HG03060 (cell line): ENCODE data around the gene COLEC11.
"Not testable (repeated sequence)": the region's sequence is repeated elsewhere in the genome, so short reads cannot be mapped to it uniquely, and the experiment has no call there.

Experiments
- ATAC-seq: cut with Tn5 transposase; IDR thresholded peaks from one replicate; pipeline ENCODE4 v1.9.1; 2021; ENCODE audit warnings: low read depth, moderate number of reproducible peaks; ENCODE audit not compliant: unreplicated experiment

Gene COLEC11

GRCh38 chr2:3604207-3604877, 9.4 kb downstream of the COLEC11 start:
- ATAC-seq, result no peak

- peak; percentile 31 for ATAC-seq
Observed at GRCh38 chr2:3604991-3605961, 10.4 kb downstream of the COLEC11 start.

GRCh38 chr2:3606028-3606369, 11.1 kb downstream of the COLEC11 start:
- ATAC-seq, result no peak

- no peak for ATAC-seq
Observed at GRCh38 chr2:3606370-3607201, 11.7 kb downstream of the COLEC11 start.

- no peak for ATAC-seq
Observed at GRCh38 chr2:3608373-3609278, 13.7 kb downstream of the COLEC11 start.

- ATAC-seq, result peak; percentile 39
Observed at GRCh38 chr2:3609279-3609673, 14.4 kb downstream of the COLEC11 start.

- ATAC-seq, result no peak
Observed at GRCh38 chr2:3610415-3610814, 15.5 kb downstream of the COLEC11 start.

- ATAC-seq, result no peak
Observed at GRCh38 chr2:3610881-3611505, 16.1 kb downstream of the COLEC11 start.

- ATAC-seq, result no peak
Observed at GRCh38 chr2:3611589-3611988, 16.7 kb downstream of the COLEC11 start.

- no peak for ATAC-seq
Observed at GRCh38 chr2:3612639-3613523, 18.0 kb downstream of the COLEC11 start.

GRCh38 chr2:3613524-3613905, 18.6 kb downstream of the COLEC11 start:
- ATAC-seq, result no peak

- ATAC-seq, result not testable (repeated sequence)
Observed at GRCh38 chr2:3614743-3615142, 19.8 kb downstream of the COLEC11 start.

GRCh38 chr2:3615541-3616200, 20.8 kb downstream of the COLEC11 start:
- not testable (repeated sequence) for ATAC-seq

- ATAC-seq, result not testable (repeated sequence)
Observed at GRCh38 chr2:3616435-3617197, 21.7 kb downstream of the COLEC11 start.

GRCh38 chr2:3617198-3617890, 22.4 kb downstream of the COLEC11 start:
- no peak for ATAC-seq

GRCh38 chr2:3618367-3618766, 23.5 kb downstream of the COLEC11 start:
- ATAC-seq, result no peak

- no peak for ATAC-seq
Observed at GRCh38 chr2:3619033-3619432, 24.1 kb downstream of the COLEC11 start.
